Esophagus muscularis mucosa (tissue), 4 donors: ENCODE data around the gene ELP4.

ENCODE experiments used
- CTCF ChIP-seq, 3 experiments: fragments of 200-600 bp in 2 of 3; fragments of 450-650 bp in 1 of 3; sonication (generic) in 2 of 3; IDR thresholded peaks; one replicate each; pipeline ENCODE4 v1.5.1; 2017 to 2019; ENCODE audit warnings: antibody characterized with exemption in 3 of 3, mild to moderate bottlenecking in 2 of 3, moderate library complexity in 1 of 3
- EP300 ChIP-seq: sonication (generic); formaldehyde crosslinking; IDR thresholded peaks from one replicate; pipeline ENCODE4 v1.6.1; 2017; ENCODE audit warnings: antibody characterized with exemption
- POLR2A ChIP-seq: fragments of 450-650 bp; IDR thresholded peaks from one replicate; pipeline ENCODE4 v1.6.1; 2017; ENCODE audit warnings: antibody characterized with exemption, moderate library complexity, mild to moderate bottlenecking, low read depth

- TF ChIP-seq CTCF (IDR thresholded peaks at IDR 0.05) (no peak), EP300 (no peak), POLR2A (no peak)
Measured at GRCh38 chr11:31652528-31652927, 143.0 kb downstream of the ELP4 start.
